UCSD-AML1 (cell line): ENCODE measurements around the gene TUB.

ENCODE experiments used
- DNase-seq: peaks from one replicate; lab custom pipeline; 2025; ENCODE audit not compliant: unreplicated experiment; lab: John Stamatoyannopoulos, UW

Gene TUB

DNA sequence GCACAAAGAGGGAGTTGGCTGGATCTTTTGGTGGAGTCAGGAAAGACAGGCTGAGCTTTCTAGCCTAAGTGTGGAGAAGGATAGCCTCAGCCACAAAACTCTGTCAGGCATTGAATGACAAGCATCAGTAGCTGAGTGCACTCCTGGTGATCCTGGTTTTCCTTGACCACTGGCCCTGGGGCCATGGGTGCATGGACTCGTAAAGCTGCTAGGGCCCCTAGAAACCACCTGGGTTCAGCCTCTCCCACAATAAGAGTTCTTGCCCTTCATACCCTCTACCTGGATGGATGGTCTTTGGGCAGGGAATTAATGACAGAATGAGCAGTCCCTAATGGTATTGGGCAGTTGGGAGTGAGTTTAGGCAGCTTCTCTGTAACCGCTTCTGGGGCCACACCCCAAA lies 22.9 kb downstream of the TUB start:
- no peak for DNase-seq

DNA sequence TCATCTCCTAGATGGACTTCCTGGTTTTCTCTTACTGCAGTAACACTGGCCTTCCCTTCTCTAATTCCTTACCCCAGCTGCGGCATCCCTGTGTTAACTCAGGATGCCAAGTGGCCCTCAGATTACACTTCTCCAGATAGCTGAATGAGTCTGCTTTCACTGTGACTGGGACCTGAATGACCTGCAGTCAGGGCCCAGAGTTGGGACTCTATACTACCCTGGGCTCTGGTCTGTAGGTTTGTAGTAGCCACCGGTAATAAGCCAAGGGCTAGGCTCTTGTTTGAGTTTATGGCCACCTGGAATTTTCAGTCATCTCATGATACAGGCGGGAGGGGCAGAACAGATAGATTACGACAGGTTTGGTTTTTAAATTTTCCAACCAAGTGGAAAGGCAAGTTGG lies 24.1 kb downstream of the TUB start:
- DNase-seq, result no peak

DNA sequence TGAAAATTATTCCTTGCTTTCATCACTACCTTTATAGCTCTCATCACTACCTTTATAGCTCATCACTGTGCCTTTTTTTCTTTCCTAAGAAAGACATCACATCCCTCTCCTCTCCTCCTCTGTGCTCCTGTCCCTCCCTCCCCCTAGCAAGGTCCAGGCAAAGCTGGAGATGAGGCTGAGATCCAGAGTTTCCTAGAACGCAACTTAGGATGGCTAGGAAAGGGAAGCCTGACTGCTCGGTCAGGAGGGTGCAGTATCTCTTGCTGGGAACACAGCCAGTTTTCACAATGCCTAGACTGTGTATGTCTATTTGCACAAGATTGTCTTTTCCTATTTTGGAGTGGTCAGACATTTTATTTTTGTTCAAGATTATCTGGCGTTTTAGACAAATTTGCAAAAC lies 24.7 kb downstream of the TUB start:
- no peak for DNase-seq

DNA sequence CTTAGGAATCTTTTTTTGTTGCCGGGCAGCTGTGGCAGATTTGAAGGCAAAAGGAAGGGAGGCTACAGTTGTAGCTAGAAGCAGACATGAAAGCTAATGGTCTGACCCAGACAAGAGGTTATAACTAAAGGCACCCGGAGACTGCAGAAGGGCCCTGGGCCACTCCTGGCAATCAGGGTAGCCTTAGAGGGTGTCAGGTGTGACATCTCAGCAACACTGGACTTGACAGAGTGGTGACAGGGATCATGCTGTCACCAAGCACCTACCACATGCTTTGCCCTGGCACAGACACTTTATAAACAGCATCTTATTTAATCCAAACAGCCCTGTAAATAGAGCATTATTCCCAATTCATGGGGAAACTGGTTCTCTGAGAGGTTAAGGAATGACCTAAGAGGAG lies 25.7 kb downstream of the TUB start:
- DNase-seq, result no peak

DNA sequence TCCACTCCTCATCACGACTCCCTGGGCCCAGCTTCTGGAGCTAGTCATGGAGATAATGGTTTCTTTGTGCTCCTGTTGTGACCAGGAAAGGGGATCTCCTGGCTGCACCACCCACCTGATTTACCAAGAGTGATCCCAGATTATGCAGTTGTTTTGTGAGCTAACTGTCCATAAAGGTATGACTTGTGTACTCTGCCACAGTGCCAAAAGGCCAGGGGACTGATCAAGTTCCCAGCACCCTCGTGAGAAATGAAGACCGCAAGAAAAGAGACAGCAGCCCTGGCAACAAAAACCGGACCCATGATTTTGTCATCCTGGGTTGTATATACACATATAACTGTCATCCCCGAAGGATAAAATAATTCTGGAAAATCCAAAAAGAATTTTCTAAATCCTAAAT lies 26.6 kb downstream of the TUB start:
- no peak for DNase-seq

DNA sequence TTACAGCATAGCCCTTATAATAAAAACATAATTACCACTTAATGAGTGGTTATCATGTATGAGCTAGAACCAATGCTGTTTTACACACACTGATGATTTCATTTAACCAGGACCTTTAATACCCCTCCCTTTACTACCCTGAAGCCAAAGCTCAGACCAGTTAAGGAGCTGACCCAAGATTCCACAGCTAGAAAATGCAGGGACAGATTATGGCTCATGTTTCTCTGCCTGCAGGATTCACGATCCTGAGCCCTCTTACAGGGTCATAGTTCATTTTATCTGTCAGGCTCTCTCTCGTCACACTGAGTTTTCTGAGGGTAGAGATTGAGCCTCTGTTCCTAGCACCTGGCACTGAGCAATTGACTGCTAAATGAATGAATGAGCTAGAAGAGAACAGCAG lies 27.4 kb downstream of the TUB start:
- no peak for DNase-seq

DNA sequence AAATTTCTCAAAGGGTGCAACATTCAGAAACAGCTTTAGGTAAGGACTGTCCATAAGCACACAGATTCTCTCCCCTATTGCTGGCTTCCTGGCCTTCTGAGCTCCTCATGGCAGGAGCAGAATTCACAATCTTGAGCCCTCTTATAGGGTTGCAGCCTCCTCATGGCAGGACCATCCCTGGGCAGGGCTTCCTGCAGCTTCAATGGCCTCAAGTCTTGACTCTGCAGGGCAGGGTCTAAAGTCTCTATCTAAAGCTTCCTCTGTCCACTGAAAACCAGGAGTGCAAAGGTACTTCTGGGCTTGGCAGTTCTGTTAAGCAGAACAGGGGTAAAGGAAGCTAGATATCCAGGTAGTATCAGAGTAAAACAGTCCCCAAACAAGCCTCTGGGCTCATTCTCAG lies 28.7 kb downstream of the TUB start:
- DNase-seq, result no peak

DNA sequence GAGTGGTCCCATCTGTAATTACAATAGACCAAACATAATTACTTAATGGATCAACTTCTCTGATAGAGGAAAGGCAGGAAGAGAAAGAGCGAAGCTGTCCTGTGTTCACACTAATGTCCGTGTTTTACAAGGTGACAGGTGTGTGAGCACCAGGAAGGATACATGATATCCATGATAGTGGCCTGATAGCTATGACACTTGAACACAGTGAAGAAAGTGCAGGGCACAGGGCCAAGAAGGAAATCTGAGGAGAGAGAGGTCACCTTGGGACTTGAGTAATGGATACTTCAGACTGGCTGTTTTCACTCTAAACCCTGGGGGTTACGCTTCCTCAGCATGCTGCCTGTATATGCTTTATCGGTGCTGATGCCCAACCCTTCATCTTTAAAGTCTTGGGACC lies 29.4 kb downstream of the TUB start:
- no peak for DNase-seq

DNA sequence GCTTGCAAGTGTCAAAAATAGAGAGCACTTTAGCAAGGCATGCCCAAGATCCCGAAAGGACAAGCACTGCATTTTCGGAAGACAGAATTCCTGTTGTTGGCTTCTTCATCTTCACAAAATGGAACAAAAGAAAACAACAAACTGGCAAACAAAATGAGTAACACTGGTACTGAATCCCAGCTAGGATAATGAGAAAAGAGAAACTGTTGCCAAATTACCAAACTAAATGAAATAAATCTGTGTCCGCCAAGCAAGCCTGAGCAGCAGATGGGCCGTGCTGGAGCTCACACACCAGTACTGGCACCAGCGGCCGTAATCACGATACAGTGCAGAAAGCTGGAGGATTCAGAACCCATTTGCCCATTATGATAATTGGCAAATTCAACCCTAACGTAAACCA lies 30.6 kb downstream of the TUB start:
- DNase-seq, result no peak

DNA sequence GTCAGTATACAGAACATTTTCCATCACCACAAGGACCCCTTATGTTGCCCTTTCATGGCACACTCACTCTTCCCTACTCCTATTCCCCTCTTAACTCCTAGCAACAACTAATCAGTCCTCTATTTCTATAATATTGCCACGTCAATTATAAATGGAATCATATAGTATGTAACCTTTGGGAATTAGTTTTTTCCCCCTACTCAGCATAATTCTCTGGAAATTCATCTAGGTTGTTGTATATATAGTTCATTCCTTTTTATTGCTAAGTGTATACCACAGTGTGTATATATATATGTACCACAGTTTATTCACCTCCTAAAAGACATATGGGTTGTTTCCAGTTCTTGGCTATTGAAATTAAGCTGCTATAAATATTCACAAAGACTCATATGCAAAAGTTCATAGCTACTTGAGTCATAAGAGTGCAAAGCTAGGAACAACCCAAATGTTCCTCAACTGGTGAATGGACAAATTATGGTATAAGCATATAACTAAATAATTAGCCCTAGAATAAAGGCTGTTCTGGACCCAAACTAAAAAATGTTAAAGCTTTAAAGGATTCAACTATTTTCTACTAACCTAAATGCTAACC lies 41.3 kb downstream of the TUB start:
- DNase-seq, result no peak

DNA sequence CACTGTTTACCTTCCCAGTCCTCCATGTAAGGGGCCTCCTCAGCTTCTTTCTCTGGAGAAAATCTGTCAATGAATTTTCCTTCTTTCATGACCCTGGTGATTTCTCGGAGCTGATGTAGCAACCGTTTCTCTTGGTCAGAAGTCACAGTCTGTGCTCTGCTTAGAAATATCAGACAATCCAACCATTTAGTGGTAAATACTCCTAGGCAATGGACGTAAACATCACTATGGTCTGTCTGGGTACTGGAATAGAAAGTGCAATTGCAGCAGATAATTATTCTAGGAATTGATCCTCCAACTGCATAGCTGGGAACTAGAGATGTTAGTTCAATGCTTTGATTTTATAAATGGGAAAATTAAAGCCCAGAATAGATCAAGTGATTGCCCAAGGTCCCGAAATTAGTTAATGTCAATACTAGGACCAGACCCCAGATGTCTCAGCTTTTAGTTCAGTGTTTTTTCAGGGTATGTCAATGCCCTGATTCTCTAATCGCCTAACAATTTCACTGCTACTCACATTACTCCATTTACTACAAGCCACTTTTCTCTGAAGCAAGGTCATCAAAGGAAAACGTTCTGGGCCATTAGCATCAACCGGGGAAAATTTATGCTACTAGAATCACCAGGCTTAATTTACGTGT lies 45.8 kb downstream of the TUB start:
- no peak for DNase-seq

DNA sequence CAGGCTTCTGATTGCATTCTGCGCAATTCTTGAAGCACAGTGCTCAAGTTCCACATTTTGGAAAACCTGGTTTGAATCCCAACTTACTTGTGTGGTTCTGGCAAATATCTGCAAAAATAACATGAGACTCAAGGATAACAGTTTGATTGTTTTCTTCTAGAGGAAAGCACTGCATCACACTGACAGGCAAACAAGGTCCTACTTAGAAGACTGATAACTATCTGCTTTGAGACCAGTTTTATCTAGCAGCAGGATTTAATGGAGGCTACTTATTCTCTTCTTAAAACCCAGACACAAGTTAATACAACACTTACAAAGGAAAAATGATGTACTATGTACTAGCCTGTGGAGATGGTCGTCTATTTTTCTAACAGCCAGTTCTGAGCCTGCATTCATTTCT lies 46.4 kb downstream of the TUB start:
- DNase-seq, result no peak

DNA sequence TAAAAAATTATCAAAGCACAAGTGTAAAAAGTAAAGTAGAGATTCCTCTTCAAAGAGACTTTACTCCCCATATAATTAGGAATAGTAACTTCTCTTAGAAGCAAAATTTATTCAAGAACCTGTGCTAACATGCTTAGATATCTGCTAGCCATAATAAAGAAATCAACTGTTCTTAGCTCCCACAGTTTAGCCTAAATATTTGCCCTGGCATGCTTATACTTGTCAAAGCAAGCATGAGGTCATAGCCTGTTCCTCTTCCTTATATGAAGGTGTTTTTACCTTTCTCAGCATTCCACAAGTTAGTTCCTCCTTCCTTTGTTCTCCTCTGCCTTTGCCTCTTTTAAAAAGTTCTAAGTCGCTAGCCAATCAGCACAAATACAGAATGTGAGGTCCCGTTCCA lies 57.5 kb downstream of the TUB start:
- no peak for DNase-seq

DNA sequence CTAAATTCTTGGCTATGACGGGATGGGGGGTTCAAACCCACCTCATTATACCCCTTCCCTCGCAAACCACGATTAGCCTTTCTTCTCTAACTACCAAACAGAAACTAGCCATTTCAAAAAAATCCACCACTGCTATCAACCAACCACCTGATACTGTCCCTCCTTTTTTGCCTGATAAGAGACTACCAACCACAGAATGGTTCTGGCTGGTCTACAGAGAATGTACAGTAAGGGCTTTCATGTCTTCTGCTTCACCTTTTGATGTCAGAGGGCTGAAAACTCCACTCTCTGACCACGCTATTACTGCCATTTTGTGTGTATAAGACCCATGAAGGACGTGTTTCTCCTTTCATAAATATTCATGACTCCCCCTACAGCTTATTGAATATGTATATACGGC lies 68.7 kb downstream of the TUB start:
- no peak for DNase-seq
